Epidermal melanocyte (primary cell): ENCODE measurements around the gene PSME3IP1.
"Not testable (repeated sequence)": the region's sequence is repeated elsewhere in the genome, so short reads cannot be mapped to it uniquely, and the experiment has no call there.

Experiments used
- DNase-seq: peaks from one replicate; pipeline ENCODE4 v3.0.0; 2011; ENCODE audit warnings: low spot score; ENCODE audit not compliant: insufficient read length

Gene PSME3IP1

DNA sequence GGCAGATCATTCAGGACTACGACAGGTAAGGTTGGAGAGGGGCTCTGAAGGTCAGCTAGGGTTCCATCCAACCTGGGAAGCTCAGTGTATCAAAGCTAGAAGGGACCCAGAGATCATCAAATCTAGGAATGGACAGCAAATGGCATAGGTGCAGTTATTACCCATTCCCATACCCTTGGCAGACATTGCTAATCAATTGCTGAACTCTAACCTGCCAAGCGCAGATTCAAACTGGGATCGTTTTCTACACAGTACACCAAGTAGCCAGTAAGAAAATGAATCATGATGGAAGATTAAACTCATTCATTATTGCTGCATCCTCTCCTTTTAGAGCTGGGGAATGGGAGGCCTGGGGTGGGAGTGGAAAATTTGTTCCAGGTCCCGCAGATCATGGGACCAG, 59.9 kb downstream of the PSME3IP1 start:
- no peak for DNase-seq

DNA sequence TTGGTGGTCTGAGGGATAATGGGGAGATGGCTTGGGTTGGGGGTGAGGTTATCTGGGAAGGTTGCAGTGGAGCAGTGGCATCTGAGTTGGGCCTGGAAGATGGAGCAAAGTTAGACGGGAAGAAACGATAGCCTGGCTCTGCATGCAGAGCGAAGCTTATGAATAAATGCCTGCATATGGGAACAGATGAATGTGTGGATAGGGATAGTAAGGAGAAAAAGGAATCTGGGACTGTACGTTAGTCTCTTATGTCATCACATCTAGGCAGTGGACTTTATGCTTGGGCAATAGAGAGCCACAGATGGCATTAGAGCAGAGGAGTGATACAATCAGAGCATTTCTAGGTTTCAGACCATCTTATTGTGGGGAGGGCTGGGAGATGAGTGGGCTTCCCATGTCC, 60.5 kb downstream of the PSME3IP1 start:
- DNase-seq, result no peak

DNA sequence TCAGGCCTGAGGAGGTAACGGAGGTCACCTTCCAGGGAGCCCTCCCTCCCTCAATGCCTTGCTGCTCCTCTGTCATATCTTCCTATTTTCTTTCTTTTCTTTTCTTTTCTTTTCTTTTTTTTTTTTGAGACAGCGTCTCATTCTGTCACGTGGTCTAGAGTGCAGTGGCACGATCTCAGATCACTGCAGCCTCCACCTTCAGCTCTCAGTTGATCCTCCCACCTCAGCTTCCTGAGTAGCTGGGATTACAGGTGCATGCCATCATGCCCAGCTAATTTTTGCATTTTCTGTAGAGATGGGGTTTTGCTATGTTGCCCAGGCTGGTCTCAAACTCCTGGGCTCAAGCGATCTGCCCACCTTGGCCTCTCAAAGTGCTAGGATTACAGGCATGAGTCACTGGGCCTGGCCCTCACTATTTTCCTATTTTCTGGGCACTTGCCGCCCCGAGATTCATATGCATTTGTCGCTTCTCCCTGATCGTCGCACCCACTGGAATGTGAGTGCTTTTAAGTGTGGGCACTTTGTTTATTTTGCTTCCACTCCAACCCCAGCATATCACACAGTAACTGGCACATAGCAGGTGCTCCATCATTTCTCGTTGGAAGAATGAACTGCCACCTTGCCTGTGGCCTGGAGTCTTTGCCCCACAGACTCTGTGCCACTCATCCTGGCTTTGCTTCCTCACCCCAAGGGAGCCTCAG, 61.7 kb downstream of the PSME3IP1 start:
- no peak for DNase-seq

DNA sequence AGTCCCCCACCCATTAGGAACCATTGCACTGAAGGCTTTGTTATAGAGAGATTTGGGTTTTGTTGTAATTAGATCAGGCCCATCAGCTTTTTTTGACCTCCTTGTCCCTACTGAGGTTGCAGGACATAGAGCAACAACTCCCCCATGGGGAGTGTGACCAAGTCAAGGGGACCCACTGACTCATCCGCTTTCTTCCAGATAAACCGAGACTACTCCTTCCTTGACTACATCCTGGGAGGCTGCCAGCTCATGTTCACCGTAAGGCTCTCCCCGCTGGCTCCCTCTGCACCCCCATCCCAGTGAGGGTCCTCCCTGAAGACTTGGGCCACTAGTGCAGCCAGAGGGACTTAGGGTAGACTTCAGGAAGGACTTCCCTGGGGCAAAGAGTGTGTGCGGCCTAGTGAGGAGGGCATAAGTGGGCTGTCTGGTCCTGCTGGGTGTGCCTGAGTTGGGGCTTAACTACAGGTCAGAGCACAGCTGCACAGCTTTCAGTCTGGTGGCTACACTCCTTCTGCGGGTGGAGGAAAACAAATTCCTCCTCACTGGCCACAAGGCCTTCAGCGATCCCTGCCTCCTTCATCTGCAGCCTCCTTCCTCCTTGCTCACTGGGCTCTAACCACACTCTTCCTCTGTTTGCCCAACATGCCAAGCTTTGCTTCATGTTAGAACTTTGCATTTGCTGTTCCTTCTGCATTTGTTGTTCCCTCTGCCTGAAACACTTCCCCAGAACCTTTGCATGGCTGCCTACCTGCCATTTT, 62.4 kb downstream of the PSME3IP1 start:
- no peak for DNase-seq

DNA sequence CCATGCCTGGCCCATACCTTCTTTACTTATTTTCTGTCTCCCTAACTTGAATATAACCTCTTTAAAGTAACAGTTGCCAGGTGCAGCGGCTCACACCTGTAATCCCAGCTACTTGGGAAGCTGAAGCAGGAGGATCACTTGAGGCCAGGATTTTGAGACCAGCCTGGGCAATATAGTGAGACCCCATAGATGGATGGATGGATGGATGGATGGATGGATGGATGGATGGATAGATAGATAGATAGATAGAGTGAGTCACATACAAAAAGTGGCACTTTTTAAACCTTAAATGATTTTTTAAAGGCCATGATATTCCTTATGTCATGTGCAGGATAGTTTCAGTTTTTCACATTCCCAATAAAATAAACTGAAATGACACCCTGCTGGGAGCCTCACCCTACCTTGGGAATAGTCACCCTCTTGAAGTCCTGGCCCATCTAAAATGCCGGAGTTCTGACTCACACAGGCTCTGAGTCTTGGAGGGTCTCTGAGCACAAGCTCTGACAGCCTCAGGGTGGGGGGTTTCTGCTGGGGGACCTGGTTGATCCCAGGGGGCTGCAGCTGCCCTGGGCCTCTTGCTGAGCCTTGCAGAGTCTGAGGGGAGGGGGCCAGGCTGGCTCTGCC, 67.3 kb downstream of the PSME3IP1 start:
- no peak for DNase-seq

DNA sequence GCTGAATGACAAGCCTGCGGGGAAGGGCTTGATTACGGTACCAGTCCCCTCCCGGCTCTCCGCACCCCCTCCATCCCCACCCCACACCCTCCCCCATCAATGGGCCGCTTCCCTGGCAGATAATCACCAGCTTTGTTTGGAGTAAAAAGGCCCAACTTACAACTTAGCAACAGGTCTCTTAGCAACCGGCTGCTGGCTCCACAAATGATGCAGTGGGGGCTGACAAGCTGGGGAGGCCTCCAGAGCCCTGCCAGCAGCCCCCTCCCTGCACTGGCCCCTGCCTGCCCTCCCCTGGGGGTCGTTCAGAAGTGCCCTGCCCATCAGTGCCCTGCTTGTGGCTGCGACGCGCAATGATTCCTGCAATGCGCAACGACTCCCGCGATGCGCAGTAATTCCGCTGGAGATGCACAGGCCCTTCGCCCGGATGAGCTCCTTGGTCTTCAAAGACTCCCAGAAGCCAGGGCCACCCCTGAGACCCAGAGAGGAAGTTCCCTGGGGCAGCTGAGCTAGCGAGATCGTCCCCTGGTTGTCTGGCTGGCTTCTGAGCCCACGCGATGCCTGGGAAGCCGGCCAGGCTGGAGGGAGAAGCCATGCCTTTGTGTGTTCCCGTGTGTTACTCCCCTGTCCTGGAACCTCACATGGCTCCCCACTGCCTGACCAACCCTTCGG, 70.2 kb downstream of the PSME3IP1 start:
- peak; percentile 72 for DNase-seq

DNA sequence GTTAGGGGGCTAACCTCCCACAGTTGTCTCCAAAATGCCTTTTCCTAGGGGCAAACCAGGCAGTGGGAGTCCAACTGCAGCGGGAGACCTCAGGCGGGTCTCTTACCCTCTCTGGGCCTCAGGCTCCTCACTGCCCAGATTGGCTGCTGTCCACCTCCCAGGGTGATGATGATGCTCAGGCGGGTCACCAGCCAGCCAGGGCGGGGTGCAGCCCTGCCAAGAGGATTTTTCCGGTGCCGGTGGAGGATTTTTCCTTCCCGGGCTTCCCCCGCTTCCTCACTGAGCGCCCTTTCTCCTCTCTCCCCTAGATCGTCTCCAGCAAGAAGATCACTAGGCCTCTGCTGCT, 70.7 kb downstream of the PSME3IP1 start:
- no peak for DNase-seq

DNA sequence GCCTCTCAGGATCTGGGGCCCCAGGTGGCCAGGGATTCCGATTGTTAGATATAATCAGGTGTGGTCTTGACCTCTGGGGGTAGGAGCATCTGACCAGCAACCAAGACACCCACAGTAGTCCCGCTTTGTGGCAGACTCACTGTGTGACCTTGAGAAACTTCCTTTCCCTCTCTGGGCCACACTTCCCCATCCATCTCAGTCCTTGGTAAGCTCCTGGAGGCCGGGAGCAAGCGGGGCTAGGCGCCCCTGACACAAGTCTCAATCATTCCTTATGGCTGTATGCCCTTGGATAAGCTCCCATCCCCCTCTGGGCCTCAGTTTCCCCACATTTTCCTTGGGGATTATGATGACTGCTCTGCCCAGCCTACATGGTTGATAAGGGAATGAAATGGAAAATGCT, 72.2 kb downstream of the PSME3IP1 start:
- DNase-seq, result no peak

DNA sequence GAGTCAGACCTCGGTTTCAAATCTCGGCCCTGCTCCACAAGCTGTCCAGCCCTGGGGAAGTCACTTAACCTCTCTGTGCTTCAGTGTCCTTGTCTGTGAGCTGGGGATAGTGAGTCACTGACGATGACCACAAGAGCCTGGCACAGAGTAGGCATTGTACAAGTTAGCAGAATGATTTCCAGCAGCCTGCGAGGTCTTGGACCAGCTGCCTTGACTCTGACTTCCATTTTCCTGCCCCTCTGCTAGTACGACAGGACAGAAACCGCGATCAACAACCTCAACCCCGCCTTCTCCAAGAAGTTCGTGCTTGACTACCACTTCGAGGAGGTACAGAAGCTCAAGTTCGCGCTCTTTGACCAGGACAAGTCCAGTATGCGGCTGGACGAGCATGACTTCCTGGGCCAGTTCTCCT, 72.8 kb downstream of the PSME3IP1 start:
- no peak for DNase-seq

DNA sequence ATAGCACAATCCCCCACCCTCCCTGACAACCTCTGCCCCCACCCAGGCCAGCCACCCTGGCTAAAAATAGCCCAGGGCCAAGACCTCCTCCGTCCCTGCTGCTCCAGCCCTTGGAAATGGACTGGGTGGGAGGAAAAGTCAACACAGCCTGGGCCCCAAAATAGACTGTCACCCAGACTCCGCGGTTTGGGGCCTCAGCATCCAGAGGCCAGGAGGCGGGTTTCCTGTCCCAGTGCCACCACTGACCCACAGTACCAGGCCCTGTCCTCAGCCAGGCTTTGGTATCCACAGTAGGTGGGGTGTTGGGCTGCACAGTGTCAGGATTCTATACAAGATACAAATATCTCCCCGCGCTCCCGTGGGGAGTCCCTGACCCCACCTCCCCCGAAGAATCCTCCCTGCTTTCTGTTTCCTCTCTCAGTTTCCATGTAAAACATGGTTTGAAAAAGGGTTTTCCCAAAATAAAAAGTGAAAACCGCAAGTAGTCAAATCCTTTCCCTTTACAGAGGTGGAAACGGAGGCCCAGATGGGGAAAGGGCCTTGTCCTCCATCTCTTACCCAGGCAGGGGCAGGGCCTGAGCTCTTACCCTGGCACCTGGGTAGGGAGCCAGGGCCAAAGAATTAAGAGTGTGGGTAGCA, 73.3 kb downstream of the PSME3IP1 start:
- DNase-seq, result no peak

DNA sequence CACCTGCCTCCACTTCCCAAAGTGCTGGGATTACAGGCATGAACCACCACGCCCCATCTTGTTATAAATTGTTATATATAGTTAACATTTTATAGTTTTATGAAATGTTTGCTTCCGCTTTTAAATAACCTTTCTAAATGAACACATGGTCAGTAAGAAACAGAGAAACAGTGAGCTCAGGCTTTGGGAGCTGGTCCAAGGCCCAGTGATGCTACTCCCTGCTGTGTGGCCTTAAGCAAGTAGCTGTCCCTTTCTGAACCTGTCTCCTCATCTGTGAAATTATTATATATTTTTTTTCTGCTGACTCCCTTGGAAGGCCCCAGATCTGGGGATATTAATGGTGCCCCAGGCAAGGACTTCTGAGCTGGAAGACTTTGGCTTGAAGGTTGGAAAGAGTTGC, 74.4 kb downstream of the PSME3IP1 start:
- no peak for DNase-seq

DNA sequence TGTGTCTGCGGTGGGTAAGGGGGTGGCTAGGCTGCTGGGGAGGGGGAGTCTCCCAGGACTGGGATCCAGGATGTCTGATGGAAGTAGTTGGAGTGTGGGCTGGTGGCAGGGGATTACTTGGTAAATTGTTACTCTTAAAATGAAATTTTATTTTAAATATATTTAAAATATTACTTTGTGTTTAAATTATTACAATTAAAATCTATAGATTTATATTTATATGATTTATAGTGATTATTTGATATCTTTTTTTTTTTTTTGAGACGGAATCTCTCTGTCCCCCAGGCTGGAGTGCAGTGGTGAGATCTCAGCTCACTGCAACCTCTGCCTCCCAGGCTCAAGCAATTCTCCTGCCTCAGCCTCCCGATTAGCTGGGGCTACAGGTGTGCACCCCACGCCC, 74.9 kb downstream of the PSME3IP1 start:
- DNase-seq, result no peak

DNA sequence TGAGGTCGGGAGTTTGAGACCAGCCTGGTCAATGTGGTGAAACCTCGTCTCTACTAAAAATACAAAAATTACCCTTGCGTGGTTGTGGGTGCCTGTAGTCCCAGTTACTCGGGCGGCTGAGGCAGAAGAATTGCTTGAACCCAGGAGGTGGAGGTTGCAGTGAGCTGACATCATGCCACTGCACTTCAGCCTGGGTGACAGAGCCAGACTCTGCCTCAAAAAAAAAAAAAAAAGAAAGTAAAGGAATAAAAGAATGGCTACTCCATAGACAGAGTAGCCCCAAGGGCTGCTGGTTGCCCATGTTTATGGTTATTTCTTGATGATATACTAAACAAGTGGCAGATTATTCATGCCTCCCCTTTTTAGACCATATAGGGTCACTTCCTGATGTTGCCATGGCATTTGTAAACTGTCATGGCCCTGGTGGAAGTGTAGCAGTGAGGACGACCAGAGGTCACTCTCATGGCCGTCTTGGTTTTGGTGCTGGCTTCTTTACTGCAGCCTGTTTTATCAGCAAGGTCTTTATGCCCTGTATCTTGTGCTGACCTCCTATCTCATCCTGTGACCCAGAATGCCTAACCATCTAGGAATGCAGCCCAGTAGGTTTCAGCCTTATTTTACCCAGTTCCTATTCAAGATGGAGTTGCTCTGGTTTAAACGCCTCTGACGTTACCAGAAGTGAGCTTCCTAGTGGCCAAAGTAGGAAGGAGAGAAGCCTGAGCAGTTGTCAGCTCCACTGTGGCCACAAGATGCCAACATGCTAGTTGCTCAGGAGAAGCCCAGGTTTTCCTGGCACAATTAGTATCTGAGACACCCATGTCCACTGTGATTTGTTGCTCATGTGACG, 76.4 kb downstream of the PSME3IP1 start:
- DNase-seq, result not testable (repeated sequence)

DNA sequence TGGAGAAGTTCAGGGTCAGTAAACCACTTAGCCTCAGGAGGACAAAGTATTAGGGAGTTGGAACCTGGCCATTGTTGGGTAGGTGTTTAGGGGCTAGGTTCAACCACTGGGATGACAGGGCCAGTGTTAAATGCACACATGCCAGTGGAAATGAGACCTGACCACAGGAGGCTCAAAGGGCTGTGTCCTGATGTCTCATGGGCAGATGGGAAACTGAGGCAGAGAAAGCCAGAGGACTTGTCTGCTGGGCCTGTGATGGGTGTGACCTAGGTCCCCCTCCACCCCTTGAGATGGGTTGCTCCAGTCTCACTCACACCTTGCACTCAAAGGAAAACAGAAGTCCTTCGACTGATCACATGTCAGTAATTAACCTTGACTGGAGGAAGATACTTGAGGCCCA, 77.4 kb downstream of the PSME3IP1 start:
- no peak for DNase-seq

DNA sequence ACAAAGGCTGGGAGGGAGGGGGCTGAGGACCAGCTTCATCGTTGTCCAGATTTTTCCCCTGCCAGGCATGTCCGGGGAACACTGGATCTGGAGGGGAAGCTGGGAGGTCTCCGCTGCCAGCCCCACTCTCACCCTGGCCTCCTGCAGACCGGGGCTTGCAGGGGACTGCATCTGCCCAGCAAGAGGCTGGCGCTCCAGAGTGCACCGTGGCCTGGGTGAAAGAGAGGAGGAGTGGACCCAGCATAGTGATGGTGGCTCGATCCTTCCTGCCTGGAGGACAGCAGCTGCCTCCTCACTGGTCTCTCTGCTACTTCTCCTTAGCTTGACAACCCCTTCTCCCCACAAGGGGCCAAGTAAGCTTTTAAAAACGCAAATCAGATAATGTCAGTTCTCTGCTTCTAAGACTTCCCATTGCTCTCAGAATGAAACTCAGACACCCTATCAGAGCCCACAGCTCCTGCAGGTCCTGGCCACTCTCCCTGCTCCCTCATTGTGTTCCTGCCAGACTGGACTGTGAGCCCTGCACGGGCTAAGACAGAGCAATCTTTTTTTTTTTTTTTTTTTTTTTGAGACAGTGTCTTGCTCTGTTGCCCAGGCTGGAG, 78.4 kb downstream of the PSME3IP1 start:
- no peak for DNase-seq

DNA sequence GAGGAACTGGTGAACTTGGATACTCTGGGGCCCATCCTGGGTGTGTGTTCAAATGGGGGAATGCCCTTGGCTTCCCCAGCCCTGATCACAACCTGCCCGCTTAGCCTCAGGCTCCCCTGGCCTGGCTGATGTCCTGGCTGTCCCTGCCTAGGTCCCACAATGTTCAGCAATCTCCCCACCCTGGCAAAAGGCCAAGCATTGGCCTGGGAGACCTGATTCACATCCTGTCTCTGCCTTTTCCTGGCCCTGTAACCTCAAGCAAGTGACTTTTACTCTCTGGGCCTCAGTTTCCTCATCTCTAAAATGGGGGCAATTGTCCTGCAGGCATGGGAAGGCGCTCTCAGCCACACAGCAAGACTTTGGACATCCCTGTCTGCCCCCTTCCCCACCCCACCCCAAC, 79.1 kb downstream of the PSME3IP1 start:
- no peak for DNase-seq

DNA sequence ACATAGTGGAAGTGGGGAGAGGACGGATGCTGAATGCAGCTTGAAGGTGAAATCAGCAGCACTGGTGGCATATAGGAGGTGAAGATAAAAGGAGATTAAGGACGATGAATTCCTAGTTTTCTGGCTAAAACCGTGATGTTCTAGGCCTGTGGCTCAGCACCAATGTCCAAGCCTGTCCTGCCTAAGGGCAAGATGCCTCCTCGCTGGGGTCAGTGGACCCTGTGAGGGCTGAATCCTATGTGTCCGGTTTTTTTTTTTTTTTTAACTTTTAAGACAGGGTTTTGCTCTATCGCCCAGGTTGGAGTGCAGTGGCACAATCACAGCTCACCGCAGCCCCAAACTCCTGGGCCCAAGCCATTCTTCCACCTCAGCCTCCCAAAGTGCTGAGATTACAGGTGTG, 80.7 kb downstream of the PSME3IP1 start:
- DNase-seq, result no peak

DNA sequence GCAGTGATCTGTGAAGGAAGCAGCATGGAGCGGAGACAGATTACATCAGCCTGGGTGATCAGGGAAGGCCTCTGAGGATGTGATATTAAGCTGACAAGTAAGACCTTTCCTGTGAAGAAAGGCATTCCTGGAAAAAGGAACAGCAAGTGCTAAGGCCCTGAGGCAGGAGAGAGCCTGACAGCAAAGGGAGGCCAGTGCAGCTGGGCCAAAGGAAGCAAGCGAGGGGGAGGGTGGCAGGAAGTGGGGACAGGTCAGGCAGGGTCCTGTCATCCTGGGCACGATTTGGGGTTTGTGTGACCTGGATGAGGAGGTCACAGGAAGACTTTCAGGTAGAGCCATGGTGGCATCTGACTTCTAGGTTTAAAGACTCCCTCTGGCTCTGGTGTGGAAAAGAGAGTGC, 81.1 kb downstream of the PSME3IP1 start:
- DNase-seq, result no peak

DNA sequence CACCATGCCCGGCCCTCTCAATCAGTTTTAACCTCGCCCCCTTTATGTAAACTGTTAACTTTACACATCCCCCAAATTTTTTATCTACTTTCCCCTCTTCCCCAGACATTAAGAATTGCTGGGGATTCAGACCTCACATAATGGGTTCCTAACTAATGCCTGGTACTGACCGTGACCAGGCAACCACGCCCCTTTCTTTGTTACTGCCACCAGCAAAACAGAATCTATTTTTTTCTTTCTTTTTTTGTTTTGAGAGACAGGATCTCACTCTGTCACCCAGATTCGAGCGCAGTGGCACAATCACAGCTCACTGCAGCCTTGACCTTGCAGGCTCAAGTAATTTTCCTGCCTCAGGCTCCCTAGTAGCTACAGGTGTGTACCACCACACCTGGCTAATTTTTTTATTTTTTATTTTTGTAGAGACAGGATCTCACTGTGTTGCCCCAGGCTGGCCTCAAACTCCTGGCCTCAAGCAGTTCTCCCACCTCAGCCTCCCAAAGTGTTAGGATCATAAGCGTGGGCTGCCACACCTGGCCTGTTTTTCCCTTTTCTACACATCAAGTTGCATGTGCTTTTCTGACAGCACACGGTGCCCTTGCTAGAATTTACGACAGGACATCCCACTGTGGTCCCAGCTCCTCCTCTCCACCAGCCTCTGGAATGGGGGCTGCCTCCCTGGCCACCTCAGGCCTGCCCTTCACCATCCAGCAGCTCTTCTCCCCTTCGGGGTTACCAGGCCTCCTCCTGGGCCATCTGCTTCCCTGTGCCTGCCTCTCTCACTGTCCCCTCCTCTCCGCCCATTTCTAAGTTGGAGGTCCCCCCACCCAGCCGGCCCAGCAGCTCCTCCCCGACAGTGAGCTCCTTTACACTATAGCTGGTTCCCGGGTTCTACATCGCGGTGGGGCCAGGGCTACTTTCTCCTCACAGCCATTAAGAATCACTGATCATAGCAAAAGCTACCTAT, 82.7 kb downstream of the PSME3IP1 start:
- no peak for DNase-seq
